HepG2 (cell line): ENCODE results near the gene DCDC2.
"Not testable (repeated sequence)": the region's sequence is repeated elsewhere in the genome, so short reads cannot be mapped to it uniquely, and the experiment has no call there.

Experiments used
- EP300 ChIP-seq, 3 experiments: sonication (generic) in 1 of 3; formaldehyde crosslinking in 1 of 3; IDR thresholded peaks; 2 replicates each; pipeline versions ENCODE4 v1.5.1 to v1.6.1; 2011 to 2020; ENCODE audit warnings: low read depth in 2 of 3, low read length in 2 of 3, borderline replicate concordance in 1 of 3, improper control_type of control experiment in 1 of 3, mild to moderate bottlenecking in 1 of 3, missing genetic modification reagents in 1 of 3, moderate library complexity in 1 of 3
- MYC ChIP-seq: sonication (generic); formaldehyde crosslinking; IDR thresholded peaks from 2 replicates; pipeline ENCODE4 v1.9.0; 2021; ENCODE audit warnings: missing genetic modification reagents, borderline replicate concordance
- SMAD1 ChIP-seq: sonication (generic); formaldehyde crosslinking; IDR thresholded peaks from 2 replicates; pipeline ENCODE4 v1.4.0; 2020; ENCODE audit warnings: missing genetic modification reagents, low read depth, mild to moderate bottlenecking, borderline replicate concordance
- ZFP1 ChIP-seq: IDR thresholded peaks from 2 replicates; pipeline ENCODE4 v1.6.1; 2016
- ZNF12 ChIP-seq: sonication (generic); formaldehyde crosslinking; IDR thresholded peaks from 2 replicates; pipeline ENCODE4 v1.5.0; 2020; ENCODE audit warnings: missing genetic modification reagents
- ZZZ3 ChIP-seq: sonication (generic); formaldehyde crosslinking; IDR thresholded peaks from 2 replicates; pipeline ENCODE4 v1.4.0; 2020; ENCODE audit warnings: missing genetic modification reagents, mild to moderate bottlenecking, borderline replicate concordance
- TF ChIP-seq, protein P1 (sequence below): sonication (generic); formaldehyde crosslinking; IDR thresholded peaks from 2 replicates; pipeline ENCODE4 v1.5.1; 2020; ENCODE audit warnings: missing genetic modification reagents, mild to moderate bottlenecking, borderline replicate concordance
- TF ChIP-seq, protein P2 (sequence below): sonication (generic); formaldehyde crosslinking; IDR thresholded peaks from 2 replicates; pipeline ENCODE4 v1.4.0; 2020; ENCODE audit warnings: mild to moderate bottlenecking, missing genetic modification reagents
- TF ChIP-seq, protein P3 (sequence below): sonication (generic); formaldehyde crosslinking; IDR thresholded peaks from 2 replicates; pipeline ENCODE4 v1.5.0; 2020; ENCODE audit warnings: mild to moderate bottlenecking, missing genetic modification reagents, moderate library complexity
- TF ChIP-seq, protein P4 (sequence below): IDR thresholded peaks from 2 replicates; pipeline ENCODE4 v1.6.1; 2016; ENCODE audit warnings: missing genetic modification reagents, missing compliant biosample characterization
- TF ChIP-seq, protein P5 (sequence below): sonication (generic); formaldehyde crosslinking; IDR thresholded peaks from 2 replicates; pipeline ENCODE4 v1.4.0; 2020; ENCODE audit warnings: missing genetic modification reagents

DNA sequence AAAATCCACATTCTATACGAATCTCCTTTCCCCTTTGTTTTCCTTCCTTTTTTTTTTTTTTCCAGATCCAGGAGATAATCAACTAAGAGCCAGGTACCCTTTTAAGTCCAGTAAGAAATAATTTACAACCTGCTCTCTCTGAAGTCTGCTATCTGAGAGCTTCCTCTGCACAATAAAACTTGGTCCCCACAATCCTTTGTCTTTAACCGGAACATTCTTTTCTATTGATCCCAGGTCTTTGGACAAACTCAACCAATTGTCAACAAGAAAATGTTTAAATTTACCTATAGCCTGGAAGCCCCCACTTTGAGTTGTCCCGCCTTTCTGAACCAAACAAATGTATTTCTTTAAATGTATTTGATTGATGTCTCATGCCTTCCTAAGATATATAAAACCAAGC lies 35.4 kb downstream of the DCDC2 start:
- TF ChIP-seq ZZZ3 (CRISPR knock-in tag); ZNF12 (CRISPR knock-in tag); SMAD1; ZFP1 (CRISPR knock-in tag); EP300 (CRISPR knock-in tag; IDR thresholded peaks at IDR 0.05; ENCODE audit: borderline replicate concordance); MYC (CRISPR knock-in tag): not testable (repeated sequence)
- TF ChIP-seq, protein P1, sequence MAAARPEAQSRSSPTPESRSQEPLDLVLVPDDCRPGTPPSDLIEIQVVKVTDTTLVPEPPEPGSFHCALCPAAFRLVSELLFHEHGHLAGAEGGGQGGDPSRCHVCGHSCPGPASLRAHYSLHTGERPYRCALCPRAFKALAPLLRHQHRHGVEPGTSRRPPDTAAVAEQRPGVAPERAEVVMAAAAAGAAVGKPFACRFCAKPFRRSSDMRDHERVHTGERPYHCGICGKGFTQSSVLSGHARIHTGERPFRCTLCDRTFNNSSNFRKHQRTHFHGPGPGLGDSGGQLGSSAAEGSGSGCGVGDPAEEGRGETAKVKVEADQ (CRISPR knock-in tag) = not testable (repeated sequence)
- TF ChIP-seq, protein P2, sequence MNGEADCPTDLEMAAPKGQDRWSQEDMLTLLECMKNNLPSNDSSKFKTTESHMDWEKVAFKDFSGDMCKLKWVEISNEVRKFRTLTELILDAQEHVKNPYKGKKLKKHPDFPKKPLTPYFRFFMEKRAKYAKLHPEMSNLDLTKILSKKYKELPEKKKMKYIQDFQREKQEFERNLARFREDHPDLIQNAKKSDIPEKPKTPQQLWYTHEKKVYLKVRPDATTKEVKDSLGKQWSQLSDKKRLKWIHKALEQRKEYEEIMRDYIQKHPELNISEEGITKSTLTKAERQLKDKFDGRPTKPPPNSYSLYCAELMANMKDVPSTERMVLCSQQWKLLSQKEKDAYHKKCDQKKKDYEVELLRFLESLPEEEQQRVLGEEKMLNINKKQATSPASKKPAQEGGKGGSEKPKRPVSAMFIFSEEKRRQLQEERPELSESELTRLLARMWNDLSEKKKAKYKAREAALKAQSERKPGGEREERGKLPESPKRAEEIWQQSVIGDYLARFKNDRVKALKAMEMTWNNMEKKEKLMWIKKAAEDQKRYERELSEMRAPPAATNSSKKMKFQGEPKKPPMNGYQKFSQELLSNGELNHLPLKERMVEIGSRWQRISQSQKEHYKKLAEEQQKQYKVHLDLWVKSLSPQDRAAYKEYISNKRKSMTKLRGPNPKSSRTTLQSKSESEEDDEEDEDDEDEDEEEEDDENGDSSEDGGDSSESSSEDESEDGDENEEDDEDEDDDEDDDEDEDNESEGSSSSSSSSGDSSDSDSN (CRISPR knock-in tag) = not testable (repeated sequence)
- TF ChIP-seq, protein P3, sequence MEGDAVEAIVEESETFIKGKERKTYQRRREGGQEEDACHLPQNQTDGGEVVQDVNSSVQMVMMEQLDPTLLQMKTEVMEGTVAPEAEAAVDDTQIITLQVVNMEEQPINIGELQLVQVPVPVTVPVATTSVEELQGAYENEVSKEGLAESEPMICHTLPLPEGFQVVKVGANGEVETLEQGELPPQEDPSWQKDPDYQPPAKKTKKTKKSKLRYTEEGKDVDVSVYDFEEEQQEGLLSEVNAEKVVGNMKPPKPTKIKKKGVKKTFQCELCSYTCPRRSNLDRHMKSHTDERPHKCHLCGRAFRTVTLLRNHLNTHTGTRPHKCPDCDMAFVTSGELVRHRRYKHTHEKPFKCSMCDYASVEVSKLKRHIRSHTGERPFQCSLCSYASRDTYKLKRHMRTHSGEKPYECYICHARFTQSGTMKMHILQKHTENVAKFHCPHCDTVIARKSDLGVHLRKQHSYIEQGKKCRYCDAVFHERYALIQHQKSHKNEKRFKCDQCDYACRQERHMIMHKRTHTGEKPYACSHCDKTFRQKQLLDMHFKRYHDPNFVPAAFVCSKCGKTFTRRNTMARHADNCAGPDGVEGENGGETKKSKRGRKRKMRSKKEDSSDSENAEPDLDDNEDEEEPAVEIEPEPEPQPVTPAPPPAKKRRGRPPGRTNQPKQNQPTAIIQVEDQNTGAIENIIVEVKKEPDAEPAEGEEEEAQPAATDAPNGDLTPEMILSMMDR (CRISPR knock-in tag) = not testable (repeated sequence)
- TF ChIP-seq EP300 (IDR thresholded peaks at IDR 0.05; ENCODE audit: low read depth in 2 of 2, low read length in 2 of 2) = peak in 1 of 2 experiments; percentile 26; a peak in 1 of 4 replicates
- TF ChIP-seq, protein P4, sequence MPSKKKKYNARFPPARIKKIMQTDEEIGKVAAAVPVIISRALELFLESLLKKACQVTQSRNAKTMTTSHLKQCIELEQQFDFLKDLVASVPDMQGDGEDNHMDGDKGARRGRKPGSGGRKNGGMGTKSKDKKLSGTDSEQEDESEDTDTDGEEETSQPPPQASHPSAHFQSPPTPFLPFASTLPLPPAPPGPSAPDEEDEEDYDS (CRISPR knock-in tag) = not testable (repeated sequence)
- TF ChIP-seq, protein P5, sequence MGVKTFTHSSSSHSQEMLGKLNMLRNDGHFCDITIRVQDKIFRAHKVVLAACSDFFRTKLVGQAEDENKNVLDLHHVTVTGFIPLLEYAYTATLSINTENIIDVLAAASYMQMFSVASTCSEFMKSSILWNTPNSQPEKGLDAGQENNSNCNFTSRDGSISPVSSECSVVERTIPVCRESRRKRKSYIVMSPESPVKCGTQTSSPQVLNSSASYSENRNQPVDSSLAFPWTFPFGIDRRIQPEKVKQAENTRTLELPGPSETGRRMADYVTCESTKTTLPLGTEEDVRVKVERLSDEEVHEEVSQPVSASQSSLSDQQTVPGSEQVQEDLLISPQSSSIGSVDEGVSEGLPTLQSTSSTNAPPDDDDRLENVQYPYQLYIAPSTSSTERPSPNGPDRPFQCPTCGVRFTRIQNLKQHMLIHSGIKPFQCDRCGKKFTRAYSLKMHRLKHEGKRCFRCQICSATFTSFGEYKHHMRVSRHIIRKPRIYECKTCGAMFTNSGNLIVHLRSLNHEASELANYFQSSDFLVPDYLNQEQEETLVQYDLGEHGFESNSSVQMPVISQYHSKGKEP (CRISPR knock-in tag) = not testable (repeated sequence)
